ENCODE measurements around the gene IQGAP1.
A peak's percentile ranks its signal among the peaks of the same experiment; 100 is the strongest.
"Not testable (repeated sequence)": the region's sequence is repeated elsewhere in the genome, so short reads cannot be mapped to it uniquely, and the experiment has no call there.

Gene IQGAP1

GRCh38 chr15:90487186-90487585 lies 99.1 kb downstream of the IQGAP1 start:
- no peak for DNase-seq

- DNase-seq = no peak
Measured at GRCh38 chr15:90489514-90489913, 101.5 kb downstream of the IQGAP1 start.

GRCh38 chr15:90489944-90490343 lies 101.9 kb downstream of the IQGAP1 start:
- no peak for DNase-seq

- DNase-seq = no peak
Measured at GRCh38 chr15:90493647-90494046, 105.6 kb downstream of the IQGAP1 start.

- no peak for DNase-seq
Measured at GRCh38 chr15:90495067-90495466, 107.0 kb downstream of the IQGAP1 start.

GRCh38 chr15:90496791-90497190 lies 108.7 kb downstream of the IQGAP1 start:
- DNase-seq = no peak

- peak in 1 of 2 donors; percentile 13 for DNase-seq
Measured at GRCh38 chr15:90497376-90497775, 109.3 kb downstream of the IQGAP1 start.

GRCh38 chr15:90497912-90498311 lies 109.9 kb downstream of the IQGAP1 start:
- no peak for DNase-seq

GRCh38 chr15:90500171-90500570 lies 112.1 kb downstream of the IQGAP1 start:
- DNase-seq = no peak

GRCh38 chr15:90501898-90502297 lies 113.9 kb downstream of the IQGAP1 start:
- no peak for DNase-seq

- not testable (repeated sequence) for DNase-seq
Measured at GRCh38 chr15:90510781-90511180, 122.7 kb downstream of the IQGAP1 start.

- DNase-seq = not testable (repeated sequence)
Measured at GRCh38 chr15:90511211-90511618, 123.2 kb downstream of the IQGAP1 start.

GRCh38 chr15:90512276-90512675 lies 124.2 kb downstream of the IQGAP1 start:
- DNase-seq = peak in 1 of 2 donors; percentile 35

GRCh38 chr15:90512981-90513380 lies 124.9 kb downstream of the IQGAP1 start:
- no peak for DNase-seq

GRCh38 chr15:90513448-90513847 lies 125.4 kb downstream of the IQGAP1 start:
- DNase-seq = no peak

GRCh38 chr15:90513893-90514292 lies 125.9 kb downstream of the IQGAP1 start:
- DNase-seq = not testable (repeated sequence)

GRCh38 chr15:90519688-90520087 lies 131.6 kb downstream of the IQGAP1 start:
- no peak for DNase-seq

GRCh38 chr15:90520365-90520764 lies 132.3 kb downstream of the IQGAP1 start:
- no peak for DNase-seq

- no peak for DNase-seq
Measured at GRCh38 chr15:90523373-90523772, 135.3 kb downstream of the IQGAP1 start.

GRCh38 chr15:90524018-90524803 lies 136.2 kb downstream of the IQGAP1 start:
- not testable (repeated sequence) for DNase-seq

GRCh38 chr15:90529011-90529370 lies 140.9 kb downstream of the IQGAP1 start:
- DNase-seq = no peak

GRCh38 chr15:90529371-90530249 lies 141.6 kb downstream of the IQGAP1 start, which contains the start of gene CRTC3:
Gene CRTC3 (plus strand): TSS chr15:90529923. CDS start chr15:90530072, 149 bp downstream.
- DNase-seq = peak; percentile 19 to 60

- DNase-seq = peak in 1 of 2 donors; percentile 56
Measured at GRCh38 chr15:90530250-90531051, 142.4 kb downstream of the IQGAP1 start.

Measured in bone marrow (tissue), 2 donors.